HG03571 (cell line): ENCODE results near the gene FBXO39.
"Not testable (repeated sequence)": the region's sequence is repeated elsewhere in the genome, so short reads cannot be mapped to it uniquely, and the experiment has no call there.

ENCODE experiments used
- ATAC-seq: cut with Tn5 transposase; IDR thresholded peaks from one replicate; pipeline ENCODE4 v1.9.1; 2021; ENCODE audit not compliant: unreplicated experiment

The FBXO39 gene

GRCh38 chr17:6775871-6776405 is at the start of gene FBXO39:
Gene FBXO39 (plus strand): TSS chr17:6776215. CDS start chr17:6779869, 3,654 bp downstream.
- no peak for ATAC-seq

- ATAC-seq: no peak
Observed at GRCh38 chr17:6729531-6729930, 46.5 kb upstream of the FBXO39 start.

DNA sequence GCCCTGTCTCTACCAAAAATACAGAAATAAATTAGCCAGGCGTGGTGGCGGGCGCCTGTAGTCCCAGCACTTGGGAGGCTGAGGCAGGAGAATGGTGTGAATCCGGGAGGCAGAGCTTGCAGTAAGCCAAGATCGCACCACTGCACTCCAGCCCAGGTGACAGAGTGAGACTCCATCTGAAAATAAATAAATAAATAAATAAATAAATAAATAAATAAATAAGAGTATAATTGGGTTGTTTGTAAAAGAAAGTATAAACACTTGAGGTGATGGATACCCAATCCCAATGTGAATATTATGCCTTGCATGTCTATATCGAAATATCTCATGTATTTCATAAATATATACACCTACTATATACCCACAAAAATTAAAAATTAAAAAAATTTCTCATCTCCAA is 29.4 kb upstream of the FBXO39 start:
- ATAC-seq: not testable (repeated sequence)

DNA sequence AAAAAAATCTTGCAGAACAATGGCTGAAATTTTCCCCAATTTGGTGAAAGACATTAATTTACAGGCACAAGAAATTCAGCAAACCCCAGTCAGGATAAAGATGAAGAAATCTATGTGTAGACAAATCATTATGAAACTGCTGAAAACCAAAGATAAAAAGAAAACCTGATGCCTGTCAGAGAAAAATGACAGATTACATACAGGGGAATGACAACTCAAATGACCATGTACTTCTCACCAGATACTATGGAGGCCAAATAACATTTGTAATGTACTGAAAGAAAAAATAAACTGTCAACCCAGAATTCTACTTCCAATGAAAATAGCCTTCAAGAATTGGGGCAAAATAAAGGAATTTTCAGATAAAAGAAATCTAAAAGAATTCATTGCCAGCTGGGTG is 27.4 kb upstream of the FBXO39 start:
- no peak for ATAC-seq

- ATAC-seq: no peak
Observed at GRCh38 chr17:6749519-6749918, 26.5 kb upstream of the FBXO39 start.

- ATAC-seq: no peak
Observed at GRCh38 chr17:6752068-6752909, 23.7 kb upstream of the FBXO39 start.

DNA sequence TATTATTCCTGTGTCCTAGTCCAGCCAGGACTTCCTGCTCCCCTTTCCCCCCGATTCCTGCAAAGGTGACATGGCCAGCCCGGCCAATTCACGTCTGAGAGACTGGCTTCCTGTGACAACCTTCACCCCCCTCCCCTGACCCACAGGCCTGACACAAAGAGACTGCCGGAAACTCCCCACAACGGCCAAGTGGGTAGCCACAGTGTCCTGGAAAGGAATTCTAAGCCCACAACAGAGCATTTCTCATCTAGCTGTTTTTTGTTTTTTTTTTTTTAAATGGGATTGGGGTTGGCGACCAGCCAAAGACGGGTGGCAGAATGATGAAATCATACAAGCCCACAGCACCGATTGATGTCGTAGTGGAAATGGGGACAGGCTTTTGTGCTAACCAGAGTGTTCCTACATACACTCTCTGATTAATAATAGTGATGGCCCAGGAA is 23.0 kb upstream of the FBXO39 start:
- no peak for ATAC-seq

- no peak for ATAC-seq
Observed at GRCh38 chr17:6753546-6753945, 22.5 kb upstream of the FBXO39 start.

GRCh38 chr17:6755281-6755680 is 20.7 kb upstream of the FBXO39 start:
- ATAC-seq: no peak

GRCh38 chr17:6755731-6756184 is 20.3 kb upstream of the FBXO39 start, which contains the start of gene XAF1:
Gene XAF1 (plus strand): TSS chr17:6756046. CDS start chr17:6756079, 33 bp downstream.
- ATAC-seq: no peak

DNA sequence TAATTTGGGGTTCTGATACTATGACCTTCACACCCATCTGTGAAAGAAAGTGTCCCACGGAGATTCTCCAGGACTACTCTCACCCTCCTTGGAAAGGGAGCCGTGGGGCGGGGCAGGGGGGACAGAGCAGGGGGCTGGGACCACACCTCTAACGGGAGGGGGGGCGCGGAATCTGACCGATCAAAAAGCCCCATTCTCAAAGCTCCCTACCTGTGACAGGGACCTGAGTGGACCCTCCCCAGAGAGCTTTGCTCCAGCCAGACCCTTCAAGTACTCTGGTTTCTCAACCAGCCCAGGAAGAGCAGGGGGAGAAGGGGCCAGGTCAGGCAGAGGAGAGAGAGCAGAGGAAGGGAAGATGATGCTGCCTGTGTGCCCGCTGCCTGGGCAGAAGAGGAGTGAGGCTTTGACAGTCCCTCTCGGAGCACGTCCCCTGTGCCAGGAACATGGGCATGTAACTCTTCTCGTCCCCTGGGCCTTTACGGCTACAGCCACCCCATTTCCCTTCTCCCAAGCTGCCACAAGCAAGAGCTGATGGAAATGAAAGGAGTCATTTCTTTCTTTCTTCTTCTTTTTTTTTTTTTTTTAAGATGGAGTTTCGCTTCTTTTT is 19.5 kb upstream of the FBXO39 start:
- no peak for ATAC-seq

GRCh38 chr17:6757747-6758146 is 18.3 kb upstream of the FBXO39 start:
- no peak for ATAC-seq

DNA sequence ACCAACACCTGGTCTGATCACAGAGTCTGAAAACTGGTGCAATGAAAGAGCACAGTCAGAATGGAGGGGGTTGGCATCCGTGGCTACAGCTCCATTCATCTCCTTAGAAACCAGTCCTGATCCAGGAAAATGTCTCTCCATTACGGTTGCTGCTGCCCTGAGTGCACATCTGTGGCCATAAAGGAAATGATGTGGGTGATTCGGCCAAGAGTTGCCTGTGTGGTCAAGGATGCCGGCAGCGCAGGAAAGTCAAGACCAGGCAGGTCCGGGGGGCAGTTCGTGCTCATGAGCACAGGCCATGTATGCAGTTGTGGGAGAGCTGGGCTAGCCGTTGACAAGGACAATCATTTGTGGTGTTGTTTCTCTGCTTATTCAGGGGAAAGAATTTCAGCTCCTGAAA is 14.2 kb upstream of the FBXO39 start:
- ATAC-seq: no peak

GRCh38 chr17:6768447-6768846 is 7.6 kb upstream of the FBXO39 start:
- no peak for ATAC-seq

- no peak for ATAC-seq
Observed at GRCh38 chr17:6772016-6772415, 4.0 kb upstream of the FBXO39 start.

- not testable (repeated sequence) for ATAC-seq
Observed at GRCh38 chr17:6774906-6775305, 1.1 kb upstream of the FBXO39 start.

GRCh38 chr17:6779411-6779810 is 3.4 kb downstream of the FBXO39 start:
- ATAC-seq: no peak

GRCh38 chr17:6780001-6780400 is 4.0 kb downstream of the FBXO39 start:
- ATAC-seq: no peak

- no peak for ATAC-seq
Observed at GRCh38 chr17:6780886-6781285, 4.9 kb downstream of the FBXO39 start.

GRCh38 chr17:6782244-6782643 is 6.2 kb downstream of the FBXO39 start:
- no peak for ATAC-seq

DNA sequence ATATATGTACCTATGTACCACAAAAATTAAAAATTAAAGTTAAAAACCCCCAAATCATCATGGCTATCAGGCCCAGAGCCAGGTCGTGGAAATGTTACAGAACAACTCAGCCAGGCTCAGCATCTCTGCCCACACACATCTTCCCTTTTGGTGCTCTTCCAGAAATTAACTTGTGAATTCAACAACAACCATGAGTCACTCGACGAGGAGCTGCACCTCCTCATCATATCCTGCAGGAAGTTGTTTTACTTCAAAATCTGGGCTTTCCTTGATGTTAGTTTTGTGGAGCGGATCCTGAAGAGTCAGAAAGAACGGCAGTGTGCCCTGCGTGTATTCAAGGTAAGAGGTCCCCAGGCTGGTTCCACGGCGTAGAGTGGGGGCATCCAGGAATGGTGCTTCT is 10.6 kb downstream of the FBXO39 start:
- no peak for ATAC-seq

- no peak for ATAC-seq
Observed at GRCh38 chr17:6787081-6787693, 11.2 kb downstream of the FBXO39 start.
